K562 (cell line): ENCODE measurements around the gene DBP. TPM values are rescaled to one million over a fixed set of nuclear protein-coding genes. Genes with fewer than 3 reads are reported as not detected.

Source experiments
- ATAC-seq: fragments of 200-7000 bp; cut with Tn5 transposase; 3 replicates; pipeline ENCODE4 v1.9.1; 2020; ENCODE audit warnings: moderate library complexity
- BruUV-seq: library from RNA; stranded (reverse); fragments of 400-500 nt; replicated peaks from 2 replicates; lab custom pipeline; 2021; lab: Mats Ljungman, UMichigan
- CTCF ChIA-PET: fragments of 300-600 bp; formaldehyde crosslinking; extraction: SDS; loops from one replicate; lab custom pipeline; 2021; ENCODE audit warnings: low intra/inter-chr PET ratio; lab: Yijun Ruan, JAX
- POLR2A ChIA-PET: fragments of 300-600, 350-650 bp; sonication (Branson Sonifier 250); formaldehyde crosslinking; extraction: SDS; loops from one replicate; lab custom pipeline; 2021; ENCODE audit warnings: antibody characterized with exemption, inconsistent platforms; lab: Yijun Ruan, JAX
- DNase-seq, 4 experiments: peaks; one replicate each; pipeline versions ENCODE4 v3.0.0 to v3.0.0-alpha.2; 2011 to 2018; ENCODE audit warnings: low spot score in 3 of 4, mixed read lengths in 3 of 4; ENCODE audit errors: extremely low read depth in 1 of 4
- FAIRE-seq: peaks from 2 replicates; lab custom pipeline; 2011; peaks lifted over from hg19 to GRCh38; lab: Jason Lieb, UNC
- H2AFZ ChIP-seq: 2 replicates; pipeline ENCODE4 v1.6.0; 2011; ENCODE audit warnings: low read depth, low read length, control low read depth, inconsistent platforms
- H3K27ac ChIP-seq: fragments of 200-600 bp; 3 replicates; pipeline ENCODE4 v1.8.0; 2011; ENCODE audit warnings: low read depth, mild to moderate bottlenecking, control low read depth, inconsistent platforms, low read length, moderate library complexity, mixed read lengths; ENCODE audit errors: extremely low read depth
- H3K27me3 ChIP-seq, 2 experiments: fragments of 300-600 bp in 1 of 2; 2 replicates in 1 of 2; 3 replicates in 1 of 2; pipeline versions ENCODE4 v1.6.0 to v1.8.0; 2011; ENCODE audit warnings: inconsistent platforms in 2 of 2, low read length in 2 of 2, mild to moderate bottlenecking in 1 of 2, mixed read lengths in 1 of 2, moderate library complexity in 1 of 2; ENCODE audit not compliant: control insufficient read depth in 2 of 2, insufficient read depth in 2 of 2
- H3K36me3 ChIP-seq: fragments of 300-600 bp; 3 replicates; pipeline ENCODE4 v1.8.0; 2011; ENCODE audit warnings: mild to moderate bottlenecking, low read length, inconsistent platforms; ENCODE audit not compliant: control insufficient read depth, insufficient read depth
- H3K4me1 ChIP-seq, 2 experiments: fragments of 200-600 bp in 1 of 2; replicated peaks in 1 of 2; 2 replicates in 1 of 2; 3 replicates in 1 of 2; pipeline versions ENCODE4 v1.5.1 to v1.8.0; 2011; ENCODE audit warnings: inconsistent platforms in 2 of 2, low read length in 2 of 2, mild to moderate bottlenecking in 1 of 2, mixed read lengths in 1 of 2, moderate library complexity in 1 of 2; ENCODE audit not compliant: control insufficient read depth in 2 of 2, insufficient read depth in 2 of 2
- H3K4me2 ChIP-seq: 2 replicates; pipeline ENCODE4 v1.6.1; 2011; ENCODE audit warnings: low read length, control low read depth, inconsistent platforms, mixed read lengths; ENCODE audit not compliant: insufficient read depth
- H3K4me3 ChIP-seq: fragments of 200-600 bp; sonication (generic), shearing (Covaris generic); 2 replicates; pipeline ENCODE4 v1.5.1; 2016; ENCODE audit warnings: control low read depth, inconsistent platforms
- H3K79me2 ChIP-seq: fragments of 200-600 bp; 3 replicates; pipeline ENCODE4 v1.8.0; 2011; ENCODE audit warnings: low read length, inconsistent platforms; ENCODE audit not compliant: control insufficient read depth, insufficient read depth
- H3K9ac ChIP-seq, 2 experiments: 2 replicates each; pipeline versions ENCODE4 v1.6.0 to v1.6.1; 2011; ENCODE audit warnings: low read depth in 2 of 2, low read length in 2 of 2, control low read depth in 1 of 2, inconsistent platforms in 1 of 2, mild to moderate bottlenecking in 1 of 2, mixed read lengths in 1 of 2; ENCODE audit not compliant: insufficient read depth in 1 of 2
- H3K9me1 ChIP-seq: one replicate; pipeline ENCODE4 v1.6.0; 2011; ENCODE audit warnings: inconsistent platforms, mild to moderate bottlenecking, low read length, moderate library complexity; ENCODE audit not compliant: control insufficient read depth, insufficient read depth
- H3K9me3 ChIP-seq: replicated peaks from 2 replicates; pipeline ENCODE4 v1.5.1; 2011; ENCODE audit warnings: low read depth, low read length, inconsistent platforms; ENCODE audit not compliant: control insufficient read depth, insufficient read depth
- H4K20me1 ChIP-seq: replicated peaks from 2 replicates; pipeline ENCODE4 v1.6.1; 2011; ENCODE audit warnings: low read length, inconsistent platforms, mixed read lengths; ENCODE audit not compliant: control insufficient read depth, insufficient read depth
- ADNP ChIP-seq: fragments of 200-800 bp; sonication (Bioruptor generic); IDR thresholded peaks from 2 replicates; pipeline ENCODE4 v1.6.1; 2016; ENCODE audit warnings: missing genetic modification characterization, missing compliant biosample characterization
- BHLHE40 ChIP-seq: IDR thresholded peaks from 2 replicates; pipeline ENCODE4 v1.6.1; 2011; ENCODE audit warnings: low read length, improper control_type of control experiment
- BRD9 ChIP-seq: fragments of 450-650 bp; IDR thresholded peaks from 2 replicates; pipeline ENCODE4 v1.6.1; 2018; ENCODE audit warnings: low read depth; ENCODE audit not compliant: partially characterized antibody
- CC2D1A ChIP-seq: fragments of 450-650 bp; IDR thresholded peaks from 2 replicates; pipeline ENCODE4 v1.6.1; 2017; ENCODE audit warnings: mild to moderate bottlenecking
- CHD2 ChIP-seq: IDR thresholded peaks from 2 replicates; pipeline ENCODE4 v1.6.1; 2011; ENCODE audit warnings: low read depth, low read length
- CREBBP ChIP-seq: IDR thresholded peaks from one replicate; pipeline ENCODE4 v1.6.1; 2012; ENCODE audit warnings: low read depth, mild to moderate bottlenecking, control low read depth, inconsistent platforms, low read length
- EGR1 ChIP-seq: fragments of 450-650 bp; conservative IDR thresholded peaks from 2 replicates; pipeline ENCODE4 v1.6.1; 2017; ENCODE audit warnings: mild to moderate bottlenecking
- ELF4 ChIP-seq: fragments of 450-650 bp; formaldehyde crosslinking; IDR thresholded peaks from 2 replicates; pipeline ENCODE4 v1.4.0; 2022; ENCODE audit warnings: missing genetic modification characterization
- HNRNPUL1 ChIP-seq: fragments of 200-400 bp; formaldehyde crosslinking; IDR thresholded peaks from 2 replicates; pipeline ENCODE4 v1.6.1; 2017; ENCODE audit warnings: low read length
- KDM4B ChIP-seq, 2 experiments: fragments of 450-650 bp in 1 of 2; sonication (generic) in 1 of 2; IDR thresholded peaks; 2 replicates each; pipeline ENCODE4 v1.6.1; 2016 to 2017; ENCODE audit warnings: borderline replicate concordance in 2 of 2, antibody characterized with exemption in 1 of 2, low read depth in 1 of 2, mild to moderate bottlenecking in 1 of 2
- NFIX ChIP-seq: fragments of 250-450 bp; sonication (Bioruptor Pico); IDR thresholded peaks from 2 replicates; pipeline ENCODE4 v1.4.0; 2020; ENCODE audit warnings: low read depth, mild to moderate bottlenecking, moderate library complexity
- POLR2AphosphoS2 ChIP-seq: IDR thresholded peaks from 2 replicates; pipeline ENCODE4 v1.6.1; 2012; ENCODE audit warnings: low read length, improper control_type of control experiment
- ZFP36 ChIP-seq: fragments of 150-350 bp; IDR thresholded peaks from 2 replicates; pipeline ENCODE4 v1.6.1; 2018; ENCODE audit warnings: low read length, low read depth; ENCODE audit not compliant: partially characterized antibody
- WGBS: fragments of 100-300 bp; shearing (Covaris generic); methylation state at CpG from one replicate; pipeline ENCODE4 v1.1.6; 2016; ENCODE audit warnings: low coverage, mixed read lengths; ENCODE audit not compliant: insufficient coverage; ENCODE audit errors: missing lambda C conversion rate; 5-methylcytosine and 5-hydroxymethylcytosine counted together
- in situ Hi-C: fragments of 300-500 bp; cut with MboI; formaldehyde crosslinking; loops from 4 replicates; pipeline ENCODE4 v1.15.0; 2018; ENCODE audit warnings: inconsistent platforms, mixed read lengths
- intact Hi-C: fragments of 100-400 bp; cut with micrococcal nuclease; formaldehyde crosslinking; loops from 2 replicates; pipeline ENCODE4 v1.14.2; 2022
- polyA plus RNA-seq, 8 experiments: library from polyadenylated mRNA; depleted of rRNA in 4 of 8; stranded (reverse) in 5 of 8; unstranded in 3 of 8; fragments of >200 nt; fragmentation: Nextera tagmentation in 2 of 8; fragmentation: Illumina TruSeq in 1 of 8; extraction: Ambion mirVana in 2 of 8; extraction: Trizol in 1 of 8; gene quantifications; 2 replicates each; pipeline versions ENCODE4 v1.2.1 to v1.2.3, GENCODE V29; 2011 to 2014; ENCODE audit warnings: inconsistent platforms in 1 of 8, missing spikeins in 1 of 8
- total RNA-seq, 7 experiments: library from RNA; depleted of rRNA in 6 of 7; stranded (reverse); fragments of >200 nt in 6 of 7; fragmentation: Illumina TruSeq in 2 of 7; extraction: Trizol in 2 of 7; gene quantifications; 2 replicates each; pipeline versions ENCODE4 v1.2.1 to v1.2.3, GENCODE V29; 2011 to 2021; ENCODE audit warnings: low replicate concordance in 1 of 7
- TF ChIP-seq, protein P1 (sequence below), 2 experiments: fragments of 450-650 bp; IDR thresholded peaks; 2 replicates each; pipeline ENCODE4 v1.6.1; 2018; ENCODE audit warnings: mild to moderate bottlenecking in 2 of 2, low read depth in 1 of 2; ENCODE audit not compliant: partially characterized antibody in 2 of 2
- TF ChIP-seq, protein P2 (sequence below): fragments of 450-650 bp; IDR thresholded peaks from 2 replicates; pipeline ENCODE4 v1.6.1; 2018; ENCODE audit not compliant: partially characterized antibody

The DBP gene
- total and polyA plus RNA-seq, 9 of the 15 experiments (the other 6 are each of a cell fraction or from before 2014, with no cell fraction given): 0.25 to 5.5 (median 1.8) TPM

DNA sequence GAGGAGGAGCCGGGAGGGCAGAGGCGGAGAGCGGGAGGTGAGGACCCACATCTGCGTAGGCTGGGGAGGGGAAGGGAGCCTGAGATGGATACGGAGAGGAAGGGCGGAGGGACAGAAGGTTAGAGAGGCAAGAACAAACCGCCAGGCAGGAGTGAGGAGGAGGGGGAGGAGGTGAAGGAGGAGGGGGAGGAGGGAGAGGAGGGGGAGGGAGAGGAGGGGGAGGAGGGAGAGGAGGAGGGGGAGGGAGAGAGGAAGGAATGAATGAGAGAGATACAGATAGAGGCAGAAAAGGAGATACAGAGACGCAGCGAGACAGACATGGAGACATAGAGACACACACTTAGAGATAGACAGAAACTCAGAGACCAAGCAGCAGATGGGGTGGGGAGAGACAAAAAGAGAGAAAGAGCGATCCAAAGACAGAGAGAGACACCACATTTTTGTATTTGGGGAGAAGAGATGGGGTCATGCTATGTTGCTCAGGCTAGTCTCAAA lies 9.6 kb upstream of the DBP start:
- DNase-seq (peak in 1 of 4 experiments; percentile 95), FAIRE-seq (peak; percentile 72), ATAC-seq (no peak)
- Histone ChIP-seq H3K4me3 (peak overlapping the region; percentile 56), H3K9ac (peak overlapping the region in 1 of 2 experiments; percentile 87; a peak in 2 of 4 replicates), H2AFZ (peak overlapping the region; percentile 95), H3K27ac (no peak overlapping the region; the same call in 2 of the 3 replicates), H3K4me1 (peaks cover 18 to 47% of the 10 kb centered on the region in 2 experiments; a peak in 4 of 5 replicates), H3K9me3 (no peaks in the 10 kb centered on the region), H3K27me3 (no peaks in the 10 kb centered on the region), H4K20me1 (no peaks in the 10 kb centered on the region), H3K79me2 (no peaks in the 10 kb centered on the region), H3K4me2 (peak overlapping the region; percentile 84), H3K9me1 (no peaks in the 10 kb centered on the region), H3K36me3 (no peaks in the 10 kb centered on the region)
- intact Hi-C loops (loop anchor here (1.0 to 5.0 kb wide), 3 partner anchors 91 to 188 kb away; no protein-coding TSS in a partner anchor), in situ Hi-C loops (loop anchor here (5.0 to 10.0 kb wide), 3 partner anchors 96 to 328 kb away; partner anchors contain the start of gene RASIP1)
- WGBS: 21% methylated on average over 3 of the region's 10 CpGs
- POLR2A ChIA-PET: interaction anchor here (0.6 kb wide), 1 partner anchor 716 kb away, joined by 3 read pairs; no protein-coding TSS in a partner anchor
- CTCF ChIA-PET: interaction anchor here (1.0 to 2.2 kb wide), 4 partner anchors 92 to 196 kb away, joined by 3 to 16 read pairs (median 5); no protein-coding TSS in a partner anchor
- no TSS peak for BruUV-seq
- TF ChIP-seq CREBBP: no peak
- TF ChIP-seq BRD9: peak; percentile 23
- TF ChIP-seq NFIX (CRISPR knock-in tag): no peak
- TF ChIP-seq HNRNPUL1: no peak
- TF ChIP-seq CHD2: no peak
- TF ChIP-seq ZFP36: no peak
- TF ChIP-seq ADNP: no peak
- TF ChIP-seq, protein P1, sequence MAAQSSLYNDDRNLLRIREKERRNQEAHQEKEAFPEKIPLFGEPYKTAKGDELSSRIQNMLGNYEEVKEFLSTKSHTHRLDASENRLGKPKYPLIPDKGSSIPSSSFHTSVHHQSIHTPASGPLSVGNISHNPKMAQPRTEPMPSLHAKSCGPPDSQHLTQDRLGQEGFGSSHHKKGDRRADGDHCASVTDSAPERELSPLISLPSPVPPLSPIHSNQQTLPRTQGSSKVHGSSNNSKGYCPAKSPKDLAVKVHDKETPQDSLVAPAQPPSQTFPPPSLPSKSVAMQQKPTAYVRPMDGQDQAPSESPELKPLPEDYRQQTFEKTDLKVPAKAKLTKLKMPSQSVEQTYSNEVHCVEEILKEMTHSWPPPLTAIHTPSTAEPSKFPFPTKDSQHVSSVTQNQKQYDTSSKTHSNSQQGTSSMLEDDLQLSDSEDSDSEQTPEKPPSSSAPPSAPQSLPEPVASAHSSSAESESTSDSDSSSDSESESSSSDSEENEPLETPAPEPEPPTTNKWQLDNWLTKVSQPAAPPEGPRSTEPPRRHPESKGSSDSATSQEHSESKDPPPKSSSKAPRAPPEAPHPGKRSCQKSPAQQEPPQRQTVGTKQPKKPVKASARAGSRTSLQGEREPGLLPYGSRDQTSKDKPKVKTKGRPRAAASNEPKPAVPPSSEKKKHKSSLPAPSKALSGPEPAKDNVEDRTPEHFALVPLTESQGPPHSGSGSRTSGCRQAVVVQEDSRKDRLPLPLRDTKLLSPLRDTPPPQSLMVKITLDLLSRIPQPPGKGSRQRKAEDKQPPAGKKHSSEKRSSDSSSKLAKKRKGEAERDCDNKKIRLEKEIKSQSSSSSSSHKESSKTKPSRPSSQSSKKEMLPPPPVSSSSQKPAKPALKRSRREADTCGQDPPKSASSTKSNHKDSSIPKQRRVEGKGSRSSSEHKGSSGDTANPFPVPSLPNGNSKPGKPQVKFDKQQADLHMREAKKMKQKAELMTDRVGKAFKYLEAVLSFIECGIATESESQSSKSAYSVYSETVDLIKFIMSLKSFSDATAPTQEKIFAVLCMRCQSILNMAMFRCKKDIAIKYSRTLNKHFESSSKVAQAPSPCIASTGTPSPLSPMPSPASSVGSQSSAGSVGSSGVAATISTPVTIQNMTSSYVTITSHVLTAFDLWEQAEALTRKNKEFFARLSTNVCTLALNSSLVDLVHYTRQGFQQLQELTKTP (IDR thresholded peaks at IDR 0.05; ENCODE audit: low read depth in 1 of 2, partially characterized antibody in 2 of 2): no peak
- TF ChIP-seq POLR2AphosphoS2: no peak
- TF ChIP-seq KDM4B (IDR thresholded peaks at IDR 0.05; ENCODE audit: borderline replicate concordance in 2 of 2, low read depth in 1 of 2): 0 out of 4 replicates have a peak, but pooled peaks of 1 of the 2 experiments have one; percentile 51
- TF ChIP-seq BHLHE40: no peak
- peak; percentile 57; the same call in 1 of the 2 replicates for TF ChIP-seq ELF4
- 0 out of 2 replicates have a peak, but pooled peaks have one; percentile 73 for TF ChIP-seq CC2D1A
- TF ChIP-seq EGR1: peak; percentile 90
- TF ChIP-seq, protein P2, sequence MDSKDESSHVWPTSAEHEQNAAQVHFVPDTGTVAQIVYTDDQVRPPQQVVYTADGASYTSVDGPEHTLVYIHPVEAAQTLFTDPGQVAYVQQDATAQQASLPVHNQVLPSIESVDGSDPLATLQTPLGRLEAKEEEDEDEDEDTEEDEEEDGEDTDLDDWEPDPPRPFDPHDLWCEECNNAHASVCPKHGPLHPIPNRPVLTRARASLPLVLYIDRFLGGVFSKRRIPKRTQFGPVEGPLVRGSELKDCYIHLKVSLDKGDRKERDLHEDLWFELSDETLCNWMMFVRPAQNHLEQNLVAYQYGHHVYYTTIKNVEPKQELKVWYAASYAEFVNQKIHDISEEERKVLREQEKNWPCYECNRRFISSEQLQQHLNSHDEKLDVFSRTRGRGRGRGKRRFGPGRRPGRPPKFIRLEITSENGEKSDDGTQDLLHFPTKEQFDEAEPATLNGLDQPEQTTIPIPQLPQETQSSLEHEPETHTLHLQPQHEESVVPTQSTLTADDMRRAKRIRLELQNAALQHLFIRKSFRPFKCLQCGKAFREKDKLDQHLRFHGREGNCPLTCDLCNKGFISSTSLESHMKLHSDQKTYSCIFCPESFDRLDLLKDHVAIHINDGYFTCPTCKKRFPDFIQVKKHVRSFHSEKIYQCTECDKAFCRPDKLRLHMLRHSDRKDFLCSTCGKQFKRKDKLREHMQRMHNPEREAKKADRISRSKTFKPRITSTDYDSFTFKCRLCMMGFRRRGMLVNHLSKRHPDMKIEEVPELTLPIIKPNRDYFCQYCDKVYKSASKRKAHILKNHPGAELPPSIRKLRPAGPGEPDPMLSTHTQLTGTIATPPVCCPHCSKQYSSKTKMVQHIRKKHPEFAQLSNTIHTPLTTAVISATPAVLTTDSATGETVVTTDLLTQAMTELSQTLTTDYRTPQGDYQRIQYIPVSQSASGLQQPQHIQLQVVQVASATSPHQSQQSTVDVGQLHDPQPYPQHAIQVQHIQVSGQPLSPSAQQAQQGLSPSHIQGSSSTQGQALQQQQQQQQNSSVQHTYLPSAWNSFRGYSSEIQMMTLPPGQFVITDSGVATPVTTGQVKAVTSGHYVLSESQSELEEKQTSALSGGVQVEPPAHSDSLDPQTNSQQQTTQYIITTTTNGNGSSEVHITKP: no peak
